SK-N-SH treated with all-trans-retinoic acid at 6 μM for 48 hours (cell line): Measurements from ENCODE around the gene TMEM236.

ENCODE experiments used
- BACH2 ChIP-seq: fragments of 250-450 bp; sonication (Bioruptor Pico); IDR thresholded peaks from 2 replicates; pipeline ENCODE4 v1.9.0; 2021; ENCODE audit warnings: mild to moderate bottlenecking, borderline replicate concordance
- PATZ1 ChIP-seq: fragments of 250-450 bp; sonication (Bioruptor Pico); IDR thresholded peaks from 2 replicates; pipeline ENCODE4 v1.8.0; 2020; ENCODE audit warnings: mild to moderate bottlenecking, moderate library complexity, borderline replicate concordance
- PPARA ChIP-seq: fragments of 250-450 bp; sonication (Bioruptor Pico); IDR thresholded peaks from 2 replicates; pipeline ENCODE4 v1.5.0; 2020; ENCODE audit warnings: mild to moderate bottlenecking, borderline replicate concordance
- RARB ChIP-seq: fragments of 250-450 bp; sonication (Bioruptor Pico); IDR thresholded peaks from 2 replicates; pipeline ENCODE4 v1.8.0; 2021; ENCODE audit warnings: mild to moderate bottlenecking, moderate library complexity
- TOX ChIP-seq: fragments of 250-450 bp; sonication (Bioruptor Pico); IDR thresholded peaks from 2 replicates; pipeline ENCODE4 v1.8.0; 2021; ENCODE audit warnings: mild to moderate bottlenecking, moderate library complexity, borderline replicate concordance
- ZNF8 ChIP-seq: fragments of 450-650 bp; formaldehyde crosslinking; IDR thresholded peaks from 2 replicates; pipeline ENCODE4 v1.5.0; 2020; ENCODE audit warnings: mild to moderate bottlenecking, moderate library complexity

- TF ChIP-seq PPARA (CRISPR knock-in tag): no peak
- TF ChIP-seq ZNF8 (CRISPR knock-in tag): no peak
- TF ChIP-seq TOX (CRISPR knock-in tag): no peak
- TF ChIP-seq RARB (CRISPR knock-in tag): no peak
- no peak for TF ChIP-seq PATZ1 (CRISPR knock-in tag)
- no peak for TF ChIP-seq BACH2 (CRISPR knock-in tag)
These were observed 41.0 kb downstream of the TMEM236 start for GRCh38 chr10:17792991-17793390.
